Measurements from ENCODE around the gene POMT1.
A peak's percentile ranks its signal among the peaks of the same experiment; 100 is the strongest.

POMT1 gene

DNA sequence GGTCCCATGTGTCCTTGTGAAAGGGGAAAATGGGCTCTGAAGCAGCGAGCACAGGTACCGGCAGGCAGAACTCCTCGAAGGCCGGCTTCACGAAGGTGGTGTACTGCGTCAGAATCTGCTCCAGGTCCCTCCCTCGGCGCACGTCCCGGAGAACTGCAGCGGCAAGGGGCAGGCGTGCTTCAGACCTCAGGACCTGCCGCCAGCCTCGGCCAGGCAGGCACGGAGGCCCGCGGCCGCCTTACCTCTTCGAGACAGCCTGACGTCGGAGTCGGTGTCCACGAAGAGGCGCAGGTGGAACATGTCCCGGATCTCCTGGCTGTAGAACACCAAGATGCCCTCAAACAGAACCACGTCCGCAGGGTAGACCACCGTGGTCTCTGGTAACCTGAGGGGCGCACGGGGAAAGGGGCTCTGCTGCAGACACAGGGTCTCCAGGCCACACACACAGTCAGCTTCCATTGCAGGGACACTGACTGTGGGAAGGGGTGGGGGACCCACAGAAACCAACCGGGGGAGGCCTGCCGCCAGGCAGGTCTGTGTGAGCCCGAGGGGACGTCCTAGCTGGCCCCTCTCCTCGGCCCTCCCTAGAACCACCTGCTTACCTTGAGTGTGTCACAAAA is 26.3 kb downstream of the POMT1 start:
- POLR2A ChIA-PET: interaction anchor here (0.7 to 1.0 kb wide), 2 partner anchors 18 to 156 kb away, joined by 3 read pairs; no protein-coding TSS in a partner anchor
- H3K4me1 ChIP-seq (ENCODE audit: control insufficient read depth, insufficient read depth, low read length): 0 out of 2 replicates have a peak, but pooled peaks cover 2% of the 10 kb centered on the region
- H3K36me3 ChIP-seq (ENCODE audit: control insufficient read depth in 2 of 2, insufficient read depth in 1 of 2, low read length in 2 of 2): peaks cover 17 to 63% of the 10 kb centered on the region in 2 experiments; a peak in 2 of 3 replicates

DNA sequence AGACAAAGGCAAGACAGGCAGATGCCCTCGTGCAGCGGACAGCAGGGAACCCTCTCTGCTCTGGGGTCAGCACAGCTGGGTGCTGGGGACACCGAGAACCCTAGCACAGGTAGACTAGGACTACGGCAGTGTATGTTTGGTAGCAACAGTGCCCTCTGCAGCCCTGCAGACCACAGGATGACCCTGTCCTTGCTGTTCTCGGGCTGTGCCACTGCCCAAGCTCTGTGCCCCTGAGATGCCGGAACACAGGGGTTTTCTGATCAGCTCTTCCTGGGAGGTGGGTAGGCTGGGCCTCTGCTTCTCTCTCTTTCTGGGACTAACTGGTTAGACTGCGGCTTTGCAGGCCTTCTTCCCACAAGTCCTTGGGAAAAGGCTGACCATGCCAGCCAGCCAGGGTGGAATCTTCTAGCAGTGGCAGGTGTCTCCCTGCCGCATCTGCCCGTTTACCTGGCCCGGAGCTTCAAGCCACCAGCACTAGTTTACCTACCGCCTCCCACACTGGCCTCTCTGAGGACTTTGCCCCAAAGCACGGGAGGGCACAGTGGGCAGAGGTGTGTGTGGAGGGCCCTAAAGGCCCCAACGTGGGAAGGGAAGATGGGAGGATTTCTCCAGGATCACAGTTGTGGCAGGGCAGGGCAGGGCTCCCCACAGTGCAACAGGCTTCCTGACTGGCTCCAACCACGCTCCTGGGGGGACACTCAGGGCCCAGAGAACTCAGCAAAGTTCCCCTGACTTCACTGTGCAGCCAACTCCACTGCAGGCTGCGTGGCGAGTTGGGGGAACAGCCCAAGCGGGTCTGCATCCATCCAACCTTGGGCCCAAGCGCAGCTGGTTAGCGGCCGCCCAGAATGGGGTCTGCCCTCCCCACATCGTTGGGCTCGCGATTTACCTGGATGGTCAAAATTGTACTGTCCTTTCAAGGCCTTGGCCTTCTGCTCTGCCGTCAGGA is 27.2 kb downstream of the POMT1 start:
- Histone ChIP-seq H3K9me3 (ENCODE audit: control insufficient read depth, insufficient read depth, low read depth, low read length) (no peaks in the 10 kb centered on the region), H3K27ac (ENCODE audit: extremely low read depth, low read depth, low read length) (peak overlapping the region; percentile 88), H3K4me3 (ENCODE audit: low read depth, low read length) (peak overlapping the region; percentile 89), H3K4me1 (ENCODE audit: control insufficient read depth, insufficient read depth, low read length) (0 out of 2 replicates have a peak, but pooled peaks cover 2% of the 10 kb centered on the region), H3K36me3 (ENCODE audit: control insufficient read depth in 2 of 2, insufficient read depth in 1 of 2, low read length in 2 of 2) (peaks cover 17 to 55% of the 10 kb centered on the region in 2 experiments; a peak in 2 of 3 replicates)
- POLR2A ChIA-PET: interaction anchor here (0.6 to 1.0 kb wide), 4 partner anchors 17 to 763 kb away, joined by 3 to 5 read pairs (median 3); no protein-coding TSS in a partner anchor
- CTCF ChIA-PET: interaction anchor here (0.6 to 1.3 kb wide), 3 partner anchors 24 to 224 kb away, joined by 3 read pairs; no protein-coding TSS in a partner anchor
- TF ChIP-seq ZNF561 (tag by site-specific recombination; IDR thresholded peaks at IDR 0.05; ENCODE audit: borderline replicate concordance) (no peak), ZNF510 (tag by site-specific recombination; IDR thresholded peaks at IDR 0.05; ENCODE audit: insufficient replicate concordance) (no peak), ZBTB7A (tag by site-specific recombination; IDR thresholded peaks at IDR 0.05; ENCODE audit: low read depth) (no peak), SCRT1 (tag by site-specific recombination; IDR thresholded peaks at IDR 0.05; ENCODE audit: borderline replicate concordance) (peak; percentile 16; the same call in 1 of the 2 replicates), SCRT2 (tag by site-specific recombination; IDR thresholded peaks at IDR 0.05) (no peak)

More for the DNA sequence above, 26.3 kb downstream of the POMT1 start:
- CTCF ChIA-PET: interaction anchor here (0.6 kb wide), 1 partner anchor 25 kb away, joined by 3 read pairs; no protein-coding TSS in a partner anchor
- Histone ChIP-seq H3K4me3 (ENCODE audit: low read depth, low read length) (no peak overlapping the region), H3K27ac (ENCODE audit: extremely low read depth, low read depth, low read length) (peak overlapping the region; percentile 88; the same call in 1 of the 2 replicates), H3K9me3 (ENCODE audit: control insufficient read depth, insufficient read depth, low read depth, low read length) (no peaks in the 10 kb centered on the region)
- TF ChIP-seq ZNF214 (tag by site-specific recombination; IDR thresholded peaks at IDR 0.05; ENCODE audit: borderline replicate concordance) (no peak), SCRT1 (tag by site-specific recombination; IDR thresholded peaks at IDR 0.05; ENCODE audit: borderline replicate concordance) (no peak), ZNF610 (tag by site-specific recombination; IDR thresholded peaks at IDR 0.05; ENCODE audit: borderline replicate concordance) (no peak), ZNF302 (tag by site-specific recombination; IDR thresholded peaks at IDR 0.05; ENCODE audit: low read depth) (no peak), ZNF350 (tag by site-specific recombination; IDR thresholded peaks at IDR 0.05) (no peak), ZNF473 (tag by site-specific recombination; IDR thresholded peaks at IDR 0.05) (no peak), ZNF555 (tag by site-specific recombination; conservative IDR thresholded peaks at IDR 0.05) (no peak)
- TF ChIP-seq, protein P1, sequence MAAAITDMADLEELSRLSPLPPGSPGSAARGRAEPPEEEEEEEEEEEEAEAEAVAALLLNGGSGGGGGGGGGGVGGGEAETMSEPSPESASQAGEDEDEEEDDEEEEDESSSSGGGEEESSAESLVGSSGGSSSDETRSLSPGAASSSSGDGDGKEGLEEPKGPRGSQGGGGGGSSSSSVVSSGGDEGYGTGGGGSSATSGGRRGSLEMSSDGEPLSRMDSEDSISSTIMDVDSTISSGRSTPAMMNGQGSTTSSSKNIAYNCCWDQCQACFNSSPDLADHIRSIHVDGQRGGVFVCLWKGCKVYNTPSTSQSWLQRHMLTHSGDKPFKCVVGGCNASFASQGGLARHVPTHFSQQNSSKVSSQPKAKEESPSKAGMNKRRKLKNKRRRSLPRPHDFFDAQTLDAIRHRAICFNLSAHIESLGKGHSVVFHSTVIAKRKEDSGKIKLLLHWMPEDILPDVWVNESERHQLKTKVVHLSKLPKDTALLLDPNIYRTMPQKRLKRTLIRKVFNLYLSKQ (tag by site-specific recombination; IDR thresholded peaks at IDR 0.05; ENCODE audit: borderline replicate concordance): no peak
- TF ChIP-seq, protein P2, sequence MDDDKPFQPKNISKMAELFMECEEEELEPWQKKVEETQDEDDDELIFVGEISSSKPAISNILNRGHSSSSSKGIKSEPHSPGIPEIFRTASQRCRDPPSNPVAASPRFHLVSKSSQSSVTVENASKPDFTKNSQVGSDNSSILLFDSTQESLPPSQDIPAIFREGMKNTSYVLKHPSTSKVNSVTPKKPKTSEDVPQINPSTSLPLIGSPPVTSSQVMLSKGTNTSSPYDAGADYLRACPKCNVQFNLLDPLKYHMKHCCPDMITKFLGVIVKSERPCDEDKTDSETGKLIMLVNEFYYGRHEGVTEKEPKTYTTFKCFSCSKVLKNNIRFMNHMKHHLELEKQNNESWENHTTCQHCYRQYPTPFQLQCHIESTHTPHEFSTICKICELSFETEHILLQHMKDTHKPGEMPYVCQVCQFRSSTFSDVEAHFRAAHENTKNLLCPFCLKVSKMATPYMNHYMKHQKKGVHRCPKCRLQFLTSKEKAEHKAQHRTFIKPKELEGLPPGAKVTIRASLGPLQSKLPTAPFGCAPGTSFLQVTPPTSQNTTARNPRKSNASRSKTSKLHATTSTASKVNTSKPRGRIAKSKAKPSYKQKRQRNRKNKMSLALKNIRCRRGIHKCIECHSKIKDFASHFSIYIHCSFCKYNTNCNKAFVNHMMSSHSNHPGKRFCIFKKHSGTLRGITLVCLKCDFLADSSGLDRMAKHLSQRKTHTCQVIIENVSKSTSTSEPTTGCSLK (tag by site-specific recombination; IDR thresholded peaks at IDR 0.05): no peak
- TF ChIP-seq, protein P3, sequence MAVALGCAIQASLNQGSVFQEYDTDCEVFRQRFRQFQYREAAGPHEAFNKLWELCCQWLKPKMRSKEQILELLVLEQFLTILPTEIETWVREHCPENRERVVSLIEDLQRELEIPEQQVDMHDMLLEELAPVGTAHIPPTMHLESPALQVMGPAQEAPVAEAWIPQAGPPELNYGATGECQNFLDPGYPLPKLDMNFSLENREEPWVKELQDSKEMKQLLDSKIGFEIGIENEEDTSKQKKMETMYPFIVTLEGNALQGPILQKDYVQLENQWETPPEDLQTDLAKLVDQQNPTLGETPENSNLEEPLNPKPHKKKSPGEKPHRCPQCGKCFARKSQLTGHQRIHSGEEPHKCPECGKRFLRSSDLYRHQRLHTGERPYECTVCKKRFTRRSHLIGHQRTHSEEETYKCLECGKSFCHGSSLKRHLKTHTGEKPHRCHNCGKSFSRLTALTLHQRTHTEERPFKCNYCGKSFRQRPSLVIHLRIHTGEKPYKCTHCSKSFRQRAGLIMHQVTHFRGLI (tag by site-specific recombination; IDR thresholded peaks at IDR 0.05): no peak
- TF ChIP-seq, protein P4, sequence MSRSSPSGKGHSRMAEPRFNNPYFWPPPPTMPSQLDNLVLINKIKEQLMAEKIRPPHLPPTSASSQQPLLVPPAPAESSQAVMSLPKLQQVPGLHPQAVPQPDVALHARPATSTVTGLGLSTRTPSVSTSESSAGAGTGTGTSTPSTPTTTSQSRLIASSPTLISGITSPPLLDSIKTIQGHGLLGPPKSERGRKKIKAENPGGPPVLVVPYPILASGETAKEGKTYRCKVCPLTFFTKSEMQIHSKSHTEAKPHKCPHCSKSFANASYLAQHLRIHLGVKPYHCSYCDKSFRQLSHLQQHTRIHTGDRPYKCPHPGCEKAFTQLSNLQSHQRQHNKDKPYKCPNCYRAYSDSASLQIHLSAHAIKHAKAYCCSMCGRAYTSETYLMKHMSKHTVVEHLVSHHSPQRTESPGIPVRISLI (tag by site-specific recombination; IDR thresholded peaks at IDR 0.05): no peak
